A204.1 (cell line): ENCODE data around the gene TMEM100.

ENCODE experiments used
- FAIRE-seq: peaks from 2 replicates; lab custom pipeline; 2012; peaks lifted over from hg19 to GRCh38; lab: Jason Lieb, UNC

Gene TMEM100

GRCh38 chr17:55722742-55723487 lies at the start of gene TMEM100:
TMEM100 (minus strand) TSS chr17:55722864; CDS start chr17:55721070, 1,794 bp downstream.
- no peak for FAIRE-seq

GRCh38 chr17:55772086-55772485 lies 49.4 kb upstream of the TMEM100 start:
- no peak for FAIRE-seq

GRCh38 chr17:55770196-55770870 lies 47.7 kb upstream of the TMEM100 start:
- FAIRE-seq: peak; percentile 65

- no peak for FAIRE-seq
These were observed 46.9 kb upstream of the TMEM100 start for GRCh38 chr17:55769625-55770000.

DNA sequence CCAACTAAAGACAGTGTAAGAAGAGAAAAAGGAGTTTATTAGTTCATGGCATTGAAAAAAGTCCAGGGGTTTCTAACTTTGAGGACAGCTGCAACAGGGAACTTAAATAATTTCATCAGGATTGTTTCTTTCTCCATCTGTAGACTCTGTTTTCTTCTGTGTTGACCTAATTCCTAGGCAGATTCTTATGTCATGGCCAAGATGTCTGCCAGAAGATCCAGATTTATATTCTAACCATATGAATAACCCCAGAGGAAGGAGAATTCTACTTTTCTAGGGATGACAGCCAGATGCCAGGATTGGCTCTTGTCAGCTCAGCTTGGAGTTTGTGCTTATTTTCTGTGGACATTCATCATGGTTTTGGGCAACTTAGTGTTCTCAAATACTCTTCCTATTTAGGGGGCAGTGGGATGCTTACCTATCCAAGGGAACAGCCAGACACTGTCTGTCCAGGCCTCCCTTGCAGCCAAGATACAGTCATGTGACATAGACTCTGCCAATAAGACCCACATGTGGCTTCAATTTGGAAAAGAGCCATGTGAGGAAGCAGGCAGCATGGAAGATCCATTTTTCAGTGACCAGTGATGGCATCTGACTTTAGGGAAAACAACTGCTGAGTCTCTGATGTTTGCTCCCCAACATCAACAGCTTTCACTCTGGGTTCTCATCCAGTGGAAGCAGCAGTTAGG lies 46.4 kb upstream of the TMEM100 start:
- FAIRE-seq: no peak

DNA sequence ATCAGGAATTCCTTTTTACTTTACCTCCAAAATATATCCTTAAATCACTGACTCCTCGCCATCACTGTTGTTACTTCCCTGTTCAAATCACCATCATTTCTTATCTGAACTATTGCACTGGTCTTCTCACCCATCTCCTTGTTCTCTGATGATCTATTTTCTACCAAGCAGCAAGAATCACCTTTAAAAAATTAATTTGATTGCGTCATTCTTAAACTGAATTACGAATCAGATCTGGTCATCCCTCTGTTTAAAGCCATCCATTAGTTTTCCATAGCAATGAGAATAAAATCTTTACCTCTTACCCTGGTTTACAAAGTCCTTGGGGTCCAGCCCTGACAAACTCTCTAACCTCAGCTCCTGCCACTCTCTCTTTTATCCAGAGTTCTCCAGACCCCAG lies 42.8 kb upstream of the TMEM100 start:
- no peak for FAIRE-seq

DNA sequence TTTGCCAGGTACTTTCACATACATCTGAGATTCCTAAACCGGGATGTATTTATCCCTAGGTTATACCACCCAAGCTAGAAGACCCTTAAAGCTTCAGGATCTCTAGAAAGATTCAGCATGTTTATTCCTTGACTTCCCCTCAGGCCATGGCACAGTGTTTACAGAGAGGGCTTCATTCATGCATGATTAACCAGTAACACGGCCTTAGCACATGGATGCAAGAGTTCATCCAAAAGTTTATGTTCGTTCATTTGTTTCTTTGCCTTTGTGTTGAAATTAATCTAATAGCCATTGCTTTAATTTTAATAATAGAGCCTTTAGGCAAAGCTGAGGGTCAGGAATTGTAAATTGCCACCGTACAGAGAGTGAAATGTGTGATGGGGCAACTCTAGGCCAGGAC lies 41.9 kb upstream of the TMEM100 start:
- no peak for FAIRE-seq

GRCh38 chr17:55763856-55764255 lies 41.2 kb upstream of the TMEM100 start:
- no peak for FAIRE-seq

DNA sequence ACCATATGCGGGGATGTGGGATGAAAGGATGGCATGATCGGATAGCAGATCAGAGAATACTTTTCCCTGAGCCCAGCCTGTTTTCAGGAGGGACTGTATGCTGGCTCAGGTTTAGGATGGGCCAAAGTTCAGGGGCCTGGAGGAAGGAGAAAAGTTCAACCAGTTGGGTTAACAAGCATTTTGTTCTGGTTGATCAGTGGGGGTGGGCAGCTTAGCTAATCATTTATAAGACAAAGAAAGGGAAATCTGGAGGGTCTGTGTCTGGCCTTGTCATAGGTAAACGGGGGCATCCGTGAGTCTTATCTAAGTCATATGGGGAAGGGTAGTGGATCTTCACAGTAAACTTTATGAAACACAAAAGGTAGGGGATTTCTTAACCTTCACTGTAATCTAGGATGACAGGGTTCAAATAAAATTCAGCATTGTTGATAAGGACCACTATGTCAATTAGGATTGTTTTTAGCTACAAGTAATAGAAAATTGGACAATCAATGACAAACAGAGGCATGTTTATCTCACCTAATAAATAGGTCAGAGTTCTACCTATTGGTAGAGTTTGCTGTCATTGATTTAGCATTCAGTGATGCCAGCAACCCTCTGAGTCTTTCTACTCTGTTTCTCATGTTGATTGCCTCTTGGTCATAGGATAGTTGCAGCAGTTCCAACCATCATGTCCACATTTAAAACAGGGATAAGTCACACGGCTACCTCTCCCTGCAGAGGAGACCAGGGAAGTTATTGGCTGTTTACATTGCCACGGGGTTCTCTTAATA lies 39.6 kb upstream of the TMEM100 start:
- no peak for FAIRE-seq

GRCh38 chr17:55760643-55761355 lies 38.1 kb upstream of the TMEM100 start:
- FAIRE-seq: no peak

DNA sequence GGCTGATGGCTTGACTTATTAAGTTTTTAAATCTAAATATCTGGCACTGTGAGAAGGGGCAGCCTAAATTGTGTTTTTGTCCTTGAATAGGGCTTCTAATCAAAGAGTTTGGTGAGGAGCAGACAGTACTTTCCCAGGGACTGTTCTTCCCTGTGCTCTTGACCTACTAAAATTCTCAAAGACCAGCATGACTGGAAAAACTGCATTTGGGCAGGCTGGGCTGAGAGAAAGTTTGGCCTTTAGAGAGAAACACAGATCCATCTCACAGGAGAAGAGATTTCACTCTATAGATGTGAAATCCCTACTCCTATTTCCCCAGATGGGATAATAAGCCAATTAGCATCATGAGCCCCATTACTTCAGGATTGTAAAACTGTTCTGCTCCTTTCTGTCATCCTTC lies 35.5 kb upstream of the TMEM100 start:
- no peak for FAIRE-seq

DNA sequence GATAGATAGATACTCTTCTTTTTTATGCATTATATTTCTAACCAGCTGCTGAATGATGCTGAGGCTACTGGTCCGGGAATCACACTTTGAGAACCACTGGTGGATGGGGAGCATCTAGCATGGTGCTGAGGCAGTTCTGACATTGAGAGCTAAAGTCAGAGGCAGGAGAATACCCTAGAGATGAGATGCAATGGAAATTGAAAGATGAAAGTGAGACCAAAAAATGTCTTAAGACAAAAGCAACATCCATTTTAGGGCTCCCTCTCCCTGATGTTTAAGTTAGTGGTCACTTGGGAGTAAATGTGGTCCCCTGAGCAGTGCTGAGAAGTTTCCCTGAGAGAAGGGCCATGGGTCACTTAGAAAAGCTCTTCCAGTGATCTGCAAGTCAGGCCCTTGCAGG lies 35.0 kb upstream of the TMEM100 start:
- FAIRE-seq: no peak

GRCh38 chr17:55756689-55757088 lies 34.0 kb upstream of the TMEM100 start:
- no peak for FAIRE-seq

DNA sequence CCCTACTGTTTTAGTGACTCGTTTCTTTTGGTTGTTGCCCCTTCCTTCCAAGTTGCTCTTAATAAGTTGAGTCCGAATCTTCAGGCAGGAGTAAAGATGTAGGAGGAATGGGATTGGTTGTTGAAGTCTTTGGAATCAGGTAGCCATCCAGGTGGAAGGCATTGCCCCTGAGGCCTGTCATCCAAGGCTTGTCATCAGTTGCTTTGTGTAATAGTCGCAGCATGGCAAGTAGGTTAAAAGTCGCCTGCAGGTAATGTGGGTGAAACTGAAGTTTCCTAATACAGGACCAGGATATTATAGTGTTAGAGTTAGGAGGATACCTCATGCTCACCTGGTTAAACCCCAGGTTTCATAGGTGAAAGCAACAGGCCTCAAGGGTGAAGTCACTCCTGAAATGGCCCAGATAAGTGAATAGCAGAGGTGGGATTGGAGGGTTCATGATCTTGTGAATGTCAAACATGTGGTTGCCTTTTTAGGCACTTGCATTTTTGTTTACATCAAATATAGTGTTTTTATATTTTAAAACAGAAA lies 29.1 kb upstream of the TMEM100 start:
- FAIRE-seq: no peak

GRCh38 chr17:55750750-55751657 lies 28.3 kb upstream of the TMEM100 start, which contains the start of gene PCTP:
PCTP (plus strand) TSS chr17:55751051; CDS start chr17:55751104, 53 bp downstream.
- peak; percentile 94 for FAIRE-seq

DNA sequence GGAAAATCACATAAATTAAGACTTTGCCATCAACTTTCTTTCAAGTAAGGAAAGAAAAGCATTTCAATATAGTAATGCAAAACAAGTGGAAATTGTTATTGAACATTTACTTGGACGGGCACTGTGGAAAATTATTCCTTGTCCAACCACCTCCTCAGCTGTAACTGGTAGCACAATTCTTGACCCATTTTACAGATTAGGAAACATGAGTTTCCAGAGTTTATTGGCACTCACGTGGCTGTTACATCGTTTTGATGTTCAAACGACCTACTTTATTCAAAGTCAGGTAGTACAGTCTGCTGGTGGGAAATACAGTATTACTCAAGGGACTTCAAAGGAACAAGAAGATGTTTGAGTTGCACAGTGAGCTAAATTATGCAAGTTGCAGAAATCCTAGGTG lies 27.3 kb upstream of the TMEM100 start:
- no peak for FAIRE-seq

DNA sequence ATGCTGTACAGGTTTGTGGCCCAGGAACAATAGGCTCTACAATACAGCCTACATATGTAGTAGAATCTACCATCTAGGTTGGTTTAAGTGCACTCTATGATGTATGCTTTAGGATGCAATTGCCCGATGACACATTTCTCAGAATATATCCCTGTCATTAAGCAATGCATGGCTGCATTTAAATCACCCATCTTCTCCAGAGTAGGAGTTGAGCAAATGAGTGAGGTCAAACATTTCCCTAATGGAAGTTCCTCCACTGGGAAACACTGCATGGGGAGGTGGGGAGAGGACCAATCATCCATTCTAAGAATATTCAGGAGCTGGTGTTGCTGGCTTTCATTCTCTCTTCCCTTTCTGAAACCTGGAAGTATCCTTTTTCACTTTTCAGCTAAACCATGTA lies 26.2 kb upstream of the TMEM100 start:
- no peak for FAIRE-seq

DNA sequence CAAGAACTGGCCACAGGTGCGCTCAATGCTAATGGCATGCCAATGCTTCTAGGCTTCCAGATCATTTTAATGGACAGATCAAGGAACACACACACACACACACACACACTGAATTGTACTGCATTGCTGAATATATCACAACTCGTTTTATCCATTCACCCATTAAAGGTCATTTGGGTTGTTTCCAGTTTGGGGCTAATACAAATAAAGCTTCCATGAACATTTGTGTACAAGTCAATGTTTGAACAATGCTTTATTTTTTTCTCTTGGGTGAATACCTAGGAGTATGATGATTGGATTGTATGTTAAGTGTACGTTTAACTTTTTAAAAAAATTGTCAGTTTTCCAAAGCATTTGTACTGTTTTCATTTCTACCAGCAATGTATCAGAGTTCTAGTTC lies 24.5 kb upstream of the TMEM100 start:
- no peak for FAIRE-seq

DNA sequence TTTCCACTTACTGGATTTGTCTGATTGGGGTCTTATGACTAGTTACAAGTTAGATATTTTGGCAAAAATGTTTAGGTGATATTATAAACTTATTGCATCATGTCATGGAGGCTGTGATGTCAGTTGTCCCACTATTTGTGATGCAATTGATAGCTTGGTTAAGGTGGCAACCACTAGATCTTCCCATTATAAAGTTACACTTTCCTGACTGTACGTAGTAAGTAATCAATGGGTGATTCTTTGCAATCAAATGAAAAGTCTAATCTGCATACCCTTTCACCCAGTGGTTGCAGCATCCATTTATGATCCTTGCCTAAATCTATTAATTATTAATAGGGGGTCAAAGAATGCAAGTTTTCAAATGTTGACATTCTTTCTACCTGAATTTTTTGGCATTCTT lies 23.8 kb upstream of the TMEM100 start:
- no peak for FAIRE-seq

DNA sequence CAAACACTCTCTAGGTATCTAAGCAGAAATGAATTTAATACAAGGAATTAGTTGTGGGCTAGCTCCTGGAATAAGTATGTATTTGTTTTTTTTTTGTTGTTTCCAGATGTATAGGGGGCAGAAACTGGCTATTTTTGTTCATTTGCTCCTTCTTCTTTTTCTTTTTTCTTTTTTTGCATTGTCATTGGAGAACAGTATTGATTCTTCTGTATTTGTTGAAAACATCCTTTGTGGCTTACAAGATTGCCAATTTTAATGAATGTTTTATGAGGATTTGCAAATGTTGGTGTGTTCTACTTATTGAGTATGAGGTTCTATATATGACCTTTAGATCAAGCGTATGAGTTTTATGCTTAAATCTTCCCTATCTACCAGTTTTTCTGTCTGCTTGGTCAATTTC lies 22.6 kb upstream of the TMEM100 start:
- FAIRE-seq: no peak
